HG03060 (cell line): Measurements from ENCODE around the gene FZD1.

Experiments
- ATAC-seq: cut with Tn5 transposase; IDR thresholded peaks from one replicate; pipeline ENCODE4 v1.9.1; 2021; ENCODE audit warnings: low read depth, moderate number of reproducible peaks; ENCODE audit not compliant: unreplicated experiment

Gene FZD1

DNA sequence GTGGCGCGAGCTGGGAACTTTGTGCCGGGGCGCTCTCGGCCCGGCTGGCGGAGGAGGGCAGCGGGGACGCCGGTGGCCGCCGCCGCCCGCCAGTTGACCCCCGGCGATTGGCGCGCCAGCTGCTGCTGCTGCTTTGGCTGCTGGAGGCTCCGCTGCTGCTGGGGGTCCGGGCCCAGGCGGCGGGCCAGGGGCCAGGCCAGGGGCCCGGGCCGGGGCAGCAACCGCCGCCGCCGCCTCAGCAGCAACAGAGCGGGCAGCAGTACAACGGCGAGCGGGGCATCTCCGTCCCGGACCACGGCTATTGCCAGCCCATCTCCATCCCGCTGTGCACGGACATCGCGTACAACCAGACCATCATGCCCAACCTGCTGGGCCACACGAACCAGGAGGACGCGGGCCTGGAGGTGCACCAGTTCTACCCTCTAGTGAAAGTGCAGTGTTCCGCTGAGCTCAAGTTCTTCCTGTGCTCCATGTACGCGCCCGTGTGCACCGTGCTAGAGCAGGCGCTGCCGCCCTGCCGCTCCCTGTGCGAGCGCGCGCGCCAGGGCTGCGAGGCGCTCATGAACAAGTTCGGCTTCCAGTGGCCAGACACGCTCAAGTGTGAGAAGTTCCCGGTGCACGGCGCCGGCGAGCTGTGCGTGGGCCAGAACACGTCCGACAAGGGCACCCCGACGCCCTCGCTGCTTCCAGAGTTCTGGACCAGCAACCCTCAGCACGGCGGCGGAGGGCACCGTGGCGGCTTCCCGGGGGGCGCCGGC is 870 bp downstream of the FZD1 start:
- ATAC-seq = peak; percentile 27

- no peak for ATAC-seq
Measured at GRCh38 chr7:91265693-91266066, 1.4 kb downstream of the FZD1 start.

DNA sequence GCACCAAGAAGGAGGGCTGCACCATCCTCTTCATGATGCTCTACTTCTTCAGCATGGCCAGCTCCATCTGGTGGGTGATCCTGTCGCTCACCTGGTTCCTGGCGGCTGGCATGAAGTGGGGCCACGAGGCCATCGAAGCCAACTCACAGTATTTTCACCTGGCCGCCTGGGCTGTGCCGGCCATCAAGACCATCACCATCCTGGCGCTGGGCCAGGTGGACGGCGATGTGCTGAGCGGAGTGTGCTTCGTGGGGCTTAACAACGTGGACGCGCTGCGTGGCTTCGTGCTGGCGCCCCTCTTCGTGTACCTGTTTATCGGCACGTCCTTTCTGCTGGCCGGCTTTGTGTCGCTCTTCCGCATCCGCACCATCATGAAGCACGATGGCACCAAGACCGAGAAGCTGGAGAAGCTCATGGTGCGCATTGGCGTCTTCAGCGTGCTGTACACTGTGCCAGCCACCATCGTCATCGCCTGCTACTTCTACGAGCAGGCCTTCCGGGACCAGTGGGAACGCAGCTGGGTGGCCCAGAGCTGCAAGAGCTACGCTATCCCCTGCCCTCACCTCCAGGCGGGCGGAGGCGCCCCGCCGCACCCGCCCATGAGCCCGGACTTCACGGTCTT is 1.9 kb downstream of the FZD1 start:
- no peak for ATAC-seq

GRCh38 chr7:91266689-91267090 is 2.5 kb downstream of the FZD1 start:
- no peak for ATAC-seq

DNA sequence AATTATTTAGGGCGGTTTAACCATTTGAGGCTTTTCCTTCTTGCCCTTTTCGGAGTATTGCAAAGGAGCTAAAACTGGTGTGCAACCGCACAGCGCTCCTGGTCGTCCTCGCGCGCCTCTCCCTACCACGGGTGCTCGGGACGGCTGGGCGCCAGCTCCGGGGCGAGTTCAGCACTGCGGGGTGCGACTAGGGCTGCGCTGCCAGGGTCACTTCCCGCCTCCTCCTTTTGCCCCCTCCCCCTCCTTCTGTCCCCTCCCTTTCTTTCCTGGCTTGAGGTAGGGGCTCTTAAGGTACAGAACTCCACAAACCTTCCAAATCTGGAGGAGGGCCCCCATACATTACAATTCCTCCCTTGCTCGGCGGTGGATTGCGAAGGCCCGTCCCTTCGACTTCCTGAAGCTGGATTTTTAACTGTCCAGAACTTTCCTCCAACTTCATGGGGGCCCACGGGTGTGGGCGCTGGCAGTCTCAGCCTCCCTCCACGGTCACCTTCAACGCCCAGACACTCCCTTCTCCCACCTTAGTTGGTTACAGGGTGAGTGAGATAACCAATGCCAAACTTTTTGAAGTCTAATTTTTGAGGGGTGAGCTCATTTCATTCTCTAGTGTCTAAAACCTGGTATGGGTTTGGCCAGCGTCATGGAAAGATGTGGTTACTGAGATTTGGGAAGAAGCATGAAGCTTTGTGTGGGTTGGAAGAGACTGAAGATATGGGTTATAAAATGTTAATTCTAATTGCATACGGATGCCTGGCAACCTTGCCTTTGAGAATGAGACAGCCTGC is 3.1 kb downstream of the FZD1 start:
- ATAC-seq = no peak

DNA sequence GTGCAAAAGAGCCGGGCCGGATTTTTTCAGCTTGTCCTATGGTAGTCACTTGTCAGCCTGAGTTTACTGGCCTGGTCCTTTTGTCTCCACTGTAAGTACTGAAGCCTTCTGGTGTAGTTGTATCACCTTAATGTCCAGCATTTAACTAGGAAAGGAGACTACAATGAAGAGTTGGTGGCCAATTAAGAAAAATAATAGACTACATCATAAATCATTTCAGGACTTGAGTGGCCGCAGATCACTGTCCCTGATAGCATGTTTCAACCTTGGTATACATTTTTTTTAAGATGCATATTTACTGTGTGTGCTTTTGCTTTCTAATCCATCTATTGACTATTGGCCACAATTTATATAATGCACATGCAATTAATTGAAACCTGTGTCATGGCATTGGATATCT is 6.1 kb downstream of the FZD1 start:
- ATAC-seq = no peak

- peak; percentile 79 for ATAC-seq
Measured at GRCh38 chr7:91276909-91277308, 12.7 kb downstream of the FZD1 start.

- ATAC-seq = no peak
Measured at GRCh38 chr7:91280185-91280584, 16.0 kb downstream of the FZD1 start.

GRCh38 chr7:91280604-91281003 is 16.4 kb downstream of the FZD1 start:
- no peak for ATAC-seq

GRCh38 chr7:91285696-91286355 is 21.6 kb downstream of the FZD1 start:
- no peak for ATAC-seq

- ATAC-seq = no peak
Measured at GRCh38 chr7:91286432-91286831, 22.2 kb downstream of the FZD1 start.

GRCh38 chr7:91287371-91288084 is 23.3 kb downstream of the FZD1 start:
- no peak for ATAC-seq

GRCh38 chr7:91288208-91288824 is 24.1 kb downstream of the FZD1 start:
- no peak for ATAC-seq

DNA sequence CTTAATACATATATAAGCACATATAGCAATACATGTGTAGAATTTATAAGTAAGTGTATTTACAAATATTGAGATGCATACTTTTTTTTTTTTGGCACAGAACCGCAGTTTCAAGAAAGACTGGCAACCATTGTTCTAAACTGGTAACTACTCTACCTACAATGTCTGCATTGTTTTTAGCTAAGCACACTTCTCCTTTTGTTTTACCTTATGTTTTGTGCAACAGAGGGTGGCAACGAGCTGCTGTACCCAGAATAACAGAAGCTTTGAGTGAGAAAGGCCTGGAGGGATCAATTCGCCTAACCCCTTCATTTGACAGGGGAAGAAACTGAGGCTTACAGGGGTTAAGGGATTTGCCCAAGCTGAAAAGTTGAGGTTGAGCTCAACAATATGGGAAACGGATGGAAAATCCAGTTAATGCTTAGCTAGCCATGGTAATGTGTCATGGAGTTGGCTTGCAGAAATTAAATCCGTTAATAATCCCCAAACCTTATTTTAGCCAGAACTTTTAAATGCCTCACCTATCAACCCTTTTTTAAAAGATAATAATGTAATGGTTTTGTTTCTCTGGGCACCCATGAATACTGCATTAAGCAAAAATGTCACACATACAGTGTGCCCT is 25.5 kb downstream of the FZD1 start:
- no peak for ATAC-seq

GRCh38 chr7:91291302-91291701 is 27.1 kb downstream of the FZD1 start:
- no peak for ATAC-seq

DNA sequence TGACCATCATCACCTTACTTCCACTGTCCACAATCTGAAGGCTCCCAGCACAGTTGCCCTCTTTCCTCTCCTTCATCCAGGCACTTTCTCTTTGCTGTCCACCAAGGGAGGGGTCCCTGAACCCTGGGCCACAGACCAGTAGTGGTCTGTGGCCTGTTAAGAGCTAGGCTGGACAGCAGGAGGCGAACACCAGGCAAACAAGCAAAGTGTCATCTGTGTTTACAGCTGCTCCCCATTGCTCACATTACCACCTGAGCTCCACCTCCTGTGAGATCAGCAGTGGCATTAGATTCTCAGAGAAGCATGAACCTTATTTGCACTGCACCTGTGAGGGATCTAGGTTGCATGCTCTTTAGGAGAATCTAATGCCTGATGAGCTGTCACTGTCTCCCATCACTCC is 27.7 kb downstream of the FZD1 start:
- ATAC-seq = no peak

- ATAC-seq = no peak
Measured at GRCh38 chr7:91292506-91292905, 28.3 kb downstream of the FZD1 start.

DNA sequence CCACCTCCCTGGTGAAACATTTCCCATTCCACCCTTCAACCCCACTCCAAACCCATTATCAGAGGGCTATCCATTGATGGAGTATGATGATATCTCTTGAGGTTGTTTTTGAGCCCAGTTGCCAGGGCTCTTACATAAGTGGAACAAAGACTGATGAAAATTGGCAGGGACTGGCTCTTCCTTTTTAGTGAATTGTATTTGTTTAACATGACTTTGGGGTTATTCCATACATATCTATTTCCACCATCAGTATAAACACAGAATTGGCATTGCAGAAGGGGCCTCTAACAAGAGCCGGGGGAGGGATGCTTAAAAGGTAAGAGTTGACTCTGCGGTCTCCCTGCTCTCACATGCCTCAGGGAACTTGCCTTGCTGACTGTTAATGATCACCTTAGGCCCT is 28.9 kb downstream of the FZD1 start:
- no peak for ATAC-seq

DNA sequence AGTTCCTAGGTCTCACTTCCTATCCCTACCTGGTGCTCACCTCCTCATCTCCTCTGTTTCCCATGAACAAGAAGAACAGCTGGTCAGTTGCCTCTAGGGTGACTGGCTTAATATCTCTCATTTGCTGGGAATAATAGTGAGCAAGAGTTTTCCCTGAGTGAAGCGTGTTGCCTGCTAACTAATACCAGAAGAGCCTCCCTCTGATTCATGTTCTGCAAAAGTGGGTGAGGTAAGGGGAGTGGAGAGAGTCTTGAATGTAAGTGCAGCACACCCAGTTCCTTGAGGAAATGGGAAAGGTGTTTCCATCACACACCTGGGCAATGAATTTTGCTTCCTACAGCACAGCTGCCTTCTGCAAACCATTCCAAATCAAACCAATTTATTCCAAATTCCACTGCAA is 29.6 kb downstream of the FZD1 start:
- no peak for ATAC-seq
